ENCODE measurements around the gene NFATC1.

DNA sequence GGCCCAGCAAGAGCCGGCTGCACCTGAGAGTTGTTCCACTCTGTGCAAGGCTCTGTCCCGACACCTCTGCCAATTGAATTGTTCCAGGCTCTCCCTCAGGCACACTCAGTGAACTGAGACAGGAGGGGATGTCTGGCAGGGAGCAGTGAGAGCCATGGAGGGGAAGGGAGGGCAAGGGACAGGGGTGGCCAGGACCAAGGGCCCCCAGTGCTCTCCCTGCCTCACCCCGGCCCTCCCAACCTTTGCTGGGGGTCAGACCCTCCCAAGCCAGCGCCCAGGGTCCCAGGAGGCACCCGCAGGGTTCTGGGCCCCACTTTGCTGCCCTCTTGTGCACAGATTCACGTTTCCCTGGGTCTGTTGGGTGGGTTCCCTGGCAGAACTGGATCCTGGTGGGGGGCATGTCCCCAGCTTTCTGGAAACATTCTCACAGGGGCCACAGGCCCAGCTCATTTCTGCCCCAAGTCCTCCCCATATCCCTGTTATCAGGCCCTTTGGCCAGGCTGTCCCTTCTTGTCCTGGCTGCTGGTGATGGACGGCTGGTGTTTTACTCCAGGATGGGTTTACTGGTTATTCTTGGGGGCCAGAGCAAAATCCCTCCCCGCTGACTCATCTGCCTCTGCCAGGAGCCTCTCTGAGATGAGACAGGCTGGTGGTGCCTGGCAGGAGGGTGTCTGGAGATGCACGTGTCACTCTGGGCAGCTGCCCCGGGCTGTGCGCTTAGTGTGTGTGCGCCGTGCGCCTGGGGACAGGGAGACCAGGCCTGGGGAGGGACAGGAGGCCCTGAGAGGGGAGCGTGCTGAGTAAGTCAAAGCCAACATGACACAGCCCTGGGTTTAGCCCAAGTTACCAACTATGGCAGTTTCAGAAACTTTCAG lies 147.4 kb downstream of the NFATC1 start:
- TF ChIP-seq, protein P1, sequence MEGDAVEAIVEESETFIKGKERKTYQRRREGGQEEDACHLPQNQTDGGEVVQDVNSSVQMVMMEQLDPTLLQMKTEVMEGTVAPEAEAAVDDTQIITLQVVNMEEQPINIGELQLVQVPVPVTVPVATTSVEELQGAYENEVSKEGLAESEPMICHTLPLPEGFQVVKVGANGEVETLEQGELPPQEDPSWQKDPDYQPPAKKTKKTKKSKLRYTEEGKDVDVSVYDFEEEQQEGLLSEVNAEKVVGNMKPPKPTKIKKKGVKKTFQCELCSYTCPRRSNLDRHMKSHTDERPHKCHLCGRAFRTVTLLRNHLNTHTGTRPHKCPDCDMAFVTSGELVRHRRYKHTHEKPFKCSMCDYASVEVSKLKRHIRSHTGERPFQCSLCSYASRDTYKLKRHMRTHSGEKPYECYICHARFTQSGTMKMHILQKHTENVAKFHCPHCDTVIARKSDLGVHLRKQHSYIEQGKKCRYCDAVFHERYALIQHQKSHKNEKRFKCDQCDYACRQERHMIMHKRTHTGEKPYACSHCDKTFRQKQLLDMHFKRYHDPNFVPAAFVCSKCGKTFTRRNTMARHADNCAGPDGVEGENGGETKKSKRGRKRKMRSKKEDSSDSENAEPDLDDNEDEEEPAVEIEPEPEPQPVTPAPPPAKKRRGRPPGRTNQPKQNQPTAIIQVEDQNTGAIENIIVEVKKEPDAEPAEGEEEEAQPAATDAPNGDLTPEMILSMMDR (IDR thresholded peaks at IDR 0.05): no peak
- no peak for TF ChIP-seq POLR2A (IDR thresholded peaks at IDR 0.05)

Data from thyroid gland (tissue), 4 donors.